Transverse colon (tissue), 4 donors: ENCODE data around the gene LRRC45. TPM values are rescaled to one million over a fixed set of nuclear protein-coding genes. Genes with fewer than 3 reads are reported as not detected.

ENCODE experiments used
- DNase-seq: peaks from one replicate; pipeline ENCODE4 v3.0.0-alpha.2; 2019
- H3K27ac ChIP-seq, 4 donors: fragments of 200-600 bp; sonication (generic); 2 replicates each; pipeline ENCODE4 v1.5.1; 2016 to 2018; ENCODE audit warnings: inconsistent platforms in 4 of 4
- H3K27me3 ChIP-seq: fragments of 200-600 bp; sonication (generic); 2 replicates; pipeline ENCODE4 v1.5.1; 2017; ENCODE audit warnings: inconsistent platforms
- H3K36me3 ChIP-seq, 4 donors: fragments of 200-600 bp; sonication (generic); 2 replicates each; pipeline ENCODE4 v1.5.1; 2017 to 2019; ENCODE audit warnings: inconsistent platforms in 4 of 4
- H3K4me1 ChIP-seq, 4 donors: fragments of 200-600 bp; sonication (generic); 2 replicates each; pipeline ENCODE4 v1.5.1; 2017 to 2020; ENCODE audit warnings: inconsistent platforms in 4 of 4
- H3K4me3 ChIP-seq, 4 donors: fragments of 200-600 bp; sonication (generic); 1 replicate in 1 of 4; 2 replicates in 3 of 4; pipeline versions ENCODE4 v1.5.1 to v1.6.1; 2017 to 2019; ENCODE audit warnings: inconsistent platforms in 4 of 4
- H3K9me3 ChIP-seq, 2 donors: fragments of 200-600 bp; sonication (generic); 2 replicates each; pipeline ENCODE4 v1.5.1; 2017 to 2019; ENCODE audit warnings: inconsistent platforms in 2 of 2
- EP300 ChIP-seq: sonication (generic); formaldehyde crosslinking; IDR thresholded peaks from one replicate; pipeline ENCODE4 v1.6.1; 2017; ENCODE audit warnings: antibody characterized with exemption, low read depth
- POLR2A ChIP-seq: fragments of 450-650 bp; IDR thresholded peaks from one replicate; pipeline ENCODE4 v1.6.1; 2016; ENCODE audit warnings: antibody characterized with exemption, mild to moderate bottlenecking, moderate library complexity
- POLR2AphosphoS5 ChIP-seq, 3 donors: sonication (generic); formaldehyde crosslinking; IDR thresholded peaks; one replicate each; pipeline ENCODE4 v1.6.1; 2016; ENCODE audit warnings: antibody characterized with exemption in 3 of 3
- WGBS, 2 donors: methylation state at CpG; one replicate each; pipeline ENCODE4 v1.1.5; 2018; ENCODE audit warnings: low coverage in 1 of 2; 5-methylcytosine and 5-hydroxymethylcytosine counted together
- in situ Hi-C, 4 donors: fragments of 200-750 bp; cut with MboI; loops; one replicate each; pipeline versions ENCODE4 v1.15.0 to v1.15.1; 2017; ENCODE audit warnings: low sequenced_read_pairs in 3 of 4, low pct_ligation_motif_present in 1 of 4, low pct_unique_long_range_greater_than_20kb in 1 of 4
- intact Hi-C: fragments of 100-400 bp; cut with DNase I; formaldehyde crosslinking; loops from one replicate; pipeline ENCODE4 v1.15.1; 2023; ENCODE audit warnings: low total_unique reads
- total RNA-seq, 4 donors: library from RNA; depleted of rRNA; stranded (reverse); fragments of >200 nt; gene quantifications; one replicate each; pipeline ENCODE4 v1.1.0, GENCODE V29; 2016
- TF ChIP-seq, protein P1 (sequence below), 5 experiments: fragments of 200-600 bp in 3 of 5; fragments of 450-650 bp in 2 of 5; sonication (generic) in 3 of 5; IDR thresholded peaks; 1 replicate in 2 of 5; 2 replicates in 3 of 5; pipeline ENCODE4 v1.5.1; 2016 to 2017; ENCODE audit warnings: antibody characterized with exemption in 5 of 5, inconsistent platforms in 3 of 5, mild to moderate bottlenecking in 2 of 5, moderate library complexity in 1 of 5

Gene LRRC45
- total RNA-seq, 4 donors from 2014 or later, result 12.7 to 40.6 (median 23.5) TPM

- no peak for DNase-seq
- Histone ChIP-seq H3K36me3 (peaks cover 0 to 21% (median 3%) of the 10 kb centered on the region in 4 donors), H3K27me3 (no peaks in the 10 kb centered on the region), H3K4me1 (peaks cover 0 to 14% (median 2%) of the 10 kb centered on the region in 4 donors), H3K27ac (no peak overlapping the region), H3K4me3 (no peak overlapping the region), H3K9me3 (no peaks in the 10 kb centered on the region)
- intact Hi-C loops (no loop called here), in situ Hi-C loops (no loop called here)
- WGBS, 2 donors, result 75 to 83% methylated on average over 6 to 25 of the region's 25 CpGs
- TF ChIP-seq EP300 (no peak), POLR2AphosphoS5 (IDR thresholded peaks at IDR 0.05) (no peak), POLR2A (no peak)
- TF ChIP-seq, protein P1, sequence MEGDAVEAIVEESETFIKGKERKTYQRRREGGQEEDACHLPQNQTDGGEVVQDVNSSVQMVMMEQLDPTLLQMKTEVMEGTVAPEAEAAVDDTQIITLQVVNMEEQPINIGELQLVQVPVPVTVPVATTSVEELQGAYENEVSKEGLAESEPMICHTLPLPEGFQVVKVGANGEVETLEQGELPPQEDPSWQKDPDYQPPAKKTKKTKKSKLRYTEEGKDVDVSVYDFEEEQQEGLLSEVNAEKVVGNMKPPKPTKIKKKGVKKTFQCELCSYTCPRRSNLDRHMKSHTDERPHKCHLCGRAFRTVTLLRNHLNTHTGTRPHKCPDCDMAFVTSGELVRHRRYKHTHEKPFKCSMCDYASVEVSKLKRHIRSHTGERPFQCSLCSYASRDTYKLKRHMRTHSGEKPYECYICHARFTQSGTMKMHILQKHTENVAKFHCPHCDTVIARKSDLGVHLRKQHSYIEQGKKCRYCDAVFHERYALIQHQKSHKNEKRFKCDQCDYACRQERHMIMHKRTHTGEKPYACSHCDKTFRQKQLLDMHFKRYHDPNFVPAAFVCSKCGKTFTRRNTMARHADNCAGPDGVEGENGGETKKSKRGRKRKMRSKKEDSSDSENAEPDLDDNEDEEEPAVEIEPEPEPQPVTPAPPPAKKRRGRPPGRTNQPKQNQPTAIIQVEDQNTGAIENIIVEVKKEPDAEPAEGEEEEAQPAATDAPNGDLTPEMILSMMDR (IDR thresholded peaks at IDR 0.05), result no peak
These were observed 53.1 kb downstream of the LRRC45 start for GRCh38 chr17:82076018-82076784.

DNA sequence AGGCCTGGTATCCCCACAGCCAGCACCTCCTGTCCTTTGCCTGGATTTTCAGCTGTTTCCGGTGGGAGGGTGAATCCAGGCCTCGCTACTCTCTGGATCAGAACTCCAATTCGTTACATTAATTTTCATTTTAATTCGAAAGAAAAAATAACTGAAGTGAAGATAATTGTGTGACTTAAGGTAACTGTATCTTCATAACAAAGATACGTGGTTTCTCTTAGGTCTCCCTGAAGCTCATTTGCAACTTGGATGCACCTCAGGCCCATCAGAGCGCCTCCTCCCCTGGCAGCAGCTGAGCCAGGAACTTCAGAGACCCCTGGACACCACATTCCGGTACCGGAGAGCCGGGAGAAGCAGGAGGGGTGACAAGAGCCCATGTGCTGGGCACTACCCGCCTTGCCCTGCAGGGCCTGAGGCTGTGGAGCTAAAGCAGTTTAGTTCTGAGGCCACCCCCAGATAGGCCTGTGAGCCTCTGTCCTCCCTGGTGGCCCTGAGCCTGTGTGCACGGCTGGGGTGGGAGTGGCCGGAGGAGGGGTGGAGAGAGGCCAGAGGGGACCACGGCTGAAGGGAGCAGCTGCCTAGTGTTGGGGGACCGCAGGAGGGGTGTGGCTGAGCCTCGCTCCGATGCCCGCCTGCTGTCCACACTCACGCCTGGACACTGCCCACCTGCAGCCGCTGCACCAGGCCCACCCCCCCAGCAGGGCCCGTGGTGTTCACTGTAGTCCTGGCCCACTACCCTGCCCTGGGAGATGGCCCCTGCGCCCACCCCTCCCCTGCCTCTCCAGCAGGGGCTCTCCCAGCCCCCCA is 53.9 kb downstream of the LRRC45 start:
- Histone ChIP-seq H3K27me3 (no peaks in the 10 kb centered on the region), H3K4me3 (no peak overlapping the region), H3K4me1 (peaks cover 0 to 13% (median 2%) of the 10 kb centered on the region in 4 donors), H3K36me3 (peaks cover 0 to 26% (median 6%) of the 10 kb centered on the region in 4 donors), H3K27ac (no peak overlapping the region), H3K9me3 (no peaks in the 10 kb centered on the region)
- TF ChIP-seq POLR2AphosphoS5 (IDR thresholded peaks at IDR 0.05) (no peak), POLR2A (no peak), EP300 (no peak)
- TF ChIP-seq, protein P1 (IDR thresholded peaks at IDR 0.05), result no peak
- intact Hi-C loops (no loop called here), in situ Hi-C loops (no loop called here)
- 73 to 77% methylated on average over 4 to 21 of the region's 21 CpGs for WGBS, 2 donors
- no peak for DNase-seq

GRCh38 chr17:82077617-82078358 is 54.7 kb downstream of the LRRC45 start:
- intact Hi-C loops, result no loop called here
- peaks cover 0 to 32% (median 10%) of the 10 kb centered on the region in 4 donors for H3K36me3 ChIP-seq
- H3K4me1 ChIP-seq, result peaks cover 0 to 6% (median 0%) of the 10 kb centered on the region in 4 donors
- in situ Hi-C loops, result no loop called here
- TF ChIP-seq POLR2AphosphoS5 (IDR thresholded peaks at IDR 0.05), result no peak
- no peak for TF ChIP-seq POLR2A
- TF ChIP-seq EP300, result no peak
- TF ChIP-seq, protein P1 (IDR thresholded peaks at IDR 0.05), result no peak
- no peak overlapping the region for H3K4me3 ChIP-seq
- no peak overlapping the region for H3K27ac ChIP-seq
- no peaks in the 10 kb centered on the region for H3K27me3 ChIP-seq
- DNase-seq, result no peak
- H3K9me3 ChIP-seq, result no peaks in the 10 kb centered on the region
- 75% methylated on average over 28 of the region's 28 CpGs; no CpG with 5 or more reads in 1 of the 2 donors for WGBS, 2 donors

DNA sequence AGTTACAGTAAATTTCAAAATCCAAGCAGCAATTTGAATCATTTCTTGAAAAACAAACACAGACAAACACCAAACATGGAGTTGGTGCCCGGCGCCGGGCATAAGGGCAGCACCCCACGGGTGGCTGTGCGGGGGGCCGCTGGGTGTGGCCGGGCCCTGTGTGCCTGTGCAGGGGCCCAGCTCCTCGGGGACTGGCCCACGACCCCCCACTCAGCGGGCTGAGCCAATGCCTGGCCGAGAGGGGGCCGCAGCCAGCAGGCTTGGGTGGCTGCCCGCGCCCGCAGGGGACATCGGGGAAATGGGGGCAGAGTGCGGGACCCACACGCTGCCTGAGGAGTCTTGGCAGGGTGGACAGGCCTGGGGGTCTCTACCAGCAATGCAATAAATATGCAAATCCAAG is 55.3 kb downstream of the LRRC45 start:
- WGBS, 2 donors, result 92% methylated on average over 18 of the region's 18 CpGs; no CpG with 5 or more reads in 1 of the 2 donors
- no peak overlapping the region for H3K4me3 ChIP-seq
- in situ Hi-C loops, result no loop called here

More for the DNA sequence above, 55.3 kb downstream of the LRRC45 start:
- no peak for DNase-seq
- intact Hi-C loops, result no loop called here
- peaks cover 0 to under 1% (median 0%) of the 10 kb centered on the region in 4 donors for H3K4me1 ChIP-seq
- no peaks in the 10 kb centered on the region for H3K27me3 ChIP-seq
- H3K36me3 ChIP-seq, result peaks cover 0 to 35% (median 12%) of the 10 kb centered on the region in 4 donors
- H3K27ac ChIP-seq, result no peak overlapping the region
- H3K9me3 ChIP-seq, result no peaks in the 10 kb centered on the region
- TF ChIP-seq POLR2A (no peak), EP300 (no peak), POLR2AphosphoS5 (IDR thresholded peaks at IDR 0.05) (no peak)
- TF ChIP-seq, protein P1 (IDR thresholded peaks at IDR 0.05), result no peak
